Keratinocyte (primary cell): ENCODE measurements around the gene CCSER1. TPM values are rescaled to one million over a fixed set of nuclear protein-coding genes. Genes with fewer than 3 reads are reported as not detected.
"Not testable (repeated sequence)": the region's sequence is repeated elsewhere in the genome, so short reads cannot be mapped to it uniquely, and the experiment has no call there.

Source experiments
- DNase-seq: peaks from one replicate; pipeline ENCODE4 v3.0.0-alpha.2; 2011; ENCODE audit warnings: low read depth, missing footprints, low spot score
- FAIRE-seq: peaks from 2 replicates; lab custom pipeline; 2011; peaks lifted over from hg19 to GRCh38; lab: Jason Lieb, UNC
- H2AFZ ChIP-seq: 2 replicates; pipeline ENCODE4 v1.6.0; 2012; ENCODE audit warnings: low read length, control low read depth, inconsistent platforms; ENCODE audit not compliant: control insufficient read depth
- H3K27ac ChIP-seq: 2 replicates; pipeline ENCODE4 v1.5.1; 2011; ENCODE audit warnings: low read length; ENCODE audit not compliant: control insufficient read depth, insufficient read depth
- H3K27me3 ChIP-seq: 3 replicates; pipeline ENCODE4 v1.6.0; 2011; ENCODE audit warnings: low read length; ENCODE audit not compliant: control insufficient read depth, insufficient read depth; ENCODE audit errors: extremely low read depth
- H3K36me3 ChIP-seq, 2 experiments: 2 replicates in 1 of 2; 3 replicates in 1 of 2; pipeline ENCODE4 v1.5.1; 2011; ENCODE audit warnings: low read length in 2 of 2, mild to moderate bottlenecking in 1 of 2; ENCODE audit not compliant: control insufficient read depth in 2 of 2, insufficient read depth in 2 of 2; ENCODE audit errors: extremely low read depth in 1 of 2
- H3K4me1 ChIP-seq: 3 replicates; pipeline ENCODE4 v1.5.1; 2011; ENCODE audit warnings: low read length; ENCODE audit not compliant: control insufficient read depth, insufficient read depth; ENCODE audit errors: extremely low read depth
- H3K4me2 ChIP-seq: 3 replicates; pipeline ENCODE4 v1.6.0; 2011; ENCODE audit warnings: low read depth, low read length; ENCODE audit not compliant: control insufficient read depth, insufficient read depth; ENCODE audit errors: extremely low read depth
- H3K4me3 ChIP-seq, 3 experiments: fragments of 200-600 bp in 1 of 3; sonication (generic) in 1 of 3; 2 replicates in 2 of 3; 3 replicates in 1 of 3; pipeline ENCODE4 v1.5.1; 2011 to 2016; ENCODE audit warnings: low read length in 3 of 3, mild to moderate bottlenecking in 3 of 3, control low read depth in 2 of 3, inconsistent platforms in 1 of 3, low read depth in 1 of 3, mixed read lengths in 1 of 3, mixed run types in 1 of 3, moderate library complexity in 1 of 3; ENCODE audit not compliant: control insufficient read depth in 2 of 3, insufficient read depth in 2 of 3; ENCODE audit errors: extremely low read depth in 1 of 3
- H3K79me2 ChIP-seq: 2 replicates; pipeline ENCODE4 v1.6.0; 2012; ENCODE audit warnings: low read length; ENCODE audit not compliant: control insufficient read depth, insufficient read depth
- H3K9ac ChIP-seq: 3 replicates; pipeline ENCODE4 v1.6.0; 2011; ENCODE audit warnings: low read length; ENCODE audit not compliant: control insufficient read depth, insufficient read depth; ENCODE audit errors: extremely low read depth
- H3K9me1 ChIP-seq: 3 replicates; pipeline ENCODE4 v1.6.0; 2011; ENCODE audit warnings: low read length; ENCODE audit not compliant: control insufficient read depth, insufficient read depth; ENCODE audit errors: extremely low read depth
- H3K9me3 ChIP-seq: 2 replicates; pipeline ENCODE4 v1.5.1; 2012; ENCODE audit warnings: low read depth, low read length; ENCODE audit not compliant: control insufficient read depth
- H4K20me1 ChIP-seq: 3 replicates; pipeline ENCODE4 v1.6.0; 2011; ENCODE audit warnings: low read length; ENCODE audit not compliant: control insufficient read depth, insufficient read depth; ENCODE audit errors: extremely low read depth
- CTCF ChIP-seq, 3 experiments: IDR thresholded peaks in 1 of 3; conservative IDR thresholded peaks in 1 of 3; optimal IDR thresholded peaks in 1 of 3; 2 replicates in 2 of 3; 3 replicates in 1 of 3; pipeline versions ENCODE3 to v1.5.1; 2011; ENCODE audit warnings: low read length in 3 of 3, mild to moderate bottlenecking in 3 of 3, moderate library complexity in 2 of 3, control low read depth in 1 of 3, inconsistent platforms in 1 of 3; ENCODE audit not compliant: insufficient read depth in 2 of 3; ENCODE audit errors: extremely low read depth in 1 of 3
- EZH2 ChIP-seq: IDR thresholded peaks from one replicate; pipeline ENCODE4 v1.6.1; 2012; ENCODE audit warnings: inconsistent platforms, mild to moderate bottlenecking, low read length, moderate library complexity
- dilution Hi-C: fragments of 300-500 bp; cut with MboI; formaldehyde crosslinking; loops from one replicate; pipeline ENCODE4 v1.7.0; 2020; ENCODE audit warnings: low sequenced_read_pairs; ENCODE audit not compliant: extremely low pct_ligation_motif_present
- polyA plus RNA-seq, 5 experiments: library from polyadenylated mRNA; depleted of rRNA in 3 of 5; stranded (reverse) in 3 of 5; stranded (forward) in 1 of 5; unstranded in 1 of 5; fragments of >200 nt; gene quantifications; 1 replicate in 1 of 5; 2 replicates in 3 of 5; 3 replicates in 1 of 5; pipeline versions ENCODE4 v1.2.1 to v1.2.3, GENCODE V29; 2011 to 2012; ENCODE audit warnings: missing spikeins in 2 of 5, low read depth in 1 of 5, low replicate concordance in 1 of 5

The CCSER1 gene
- polyA plus RNA-seq, 1 donor (not counting 4 experiments of a cell fraction or from before 2014, with no cell fraction given), result 1.2 TPM

GRCh38 chr4:90833706-90834105 lies 706.5 kb downstream of the CCSER1 start:
- Histone ChIP-seq H2AFZ (no peak overlapping the region), H3K27ac (no peak overlapping the region), H3K4me2 (no peak overlapping the region), H3K9ac (no peak overlapping the region), H3K4me3 (no peak overlapping the region), H3K9me1 (no peaks in the 10 kb centered on the region), H3K79me2 (no peaks in the 10 kb centered on the region), H4K20me1 (no peaks in the 10 kb centered on the region), H3K27me3 (no peaks in the 10 kb centered on the region), H3K36me3 (no peaks in the 10 kb centered on the region), H3K9me3 (no peaks in the 10 kb centered on the region), H3K4me1 (no peaks in the 10 kb centered on the region)
- no peak for DNase-seq
- FAIRE-seq, result no peak
- TF ChIP-seq EZH2 (no peak), CTCF (optimal IDR thresholded peaks at IDR 0.05 in 1 of 3, IDR thresholded peaks at IDR 0.05 in 1 of 3, conservative IDR thresholded peaks at IDR 0.05 in 1 of 3; ENCODE audit: extremely low read depth in 1 of 3, insufficient read depth in 2 of 3, low read length in 3 of 3) (no peak)
- dilution Hi-C loops, result no loop called here

- Histone ChIP-seq H3K27me3 (no peaks in the 10 kb centered on the region), H2AFZ (no peak overlapping the region), H4K20me1 (no peaks in the 10 kb centered on the region), H3K9me1 (no peaks in the 10 kb centered on the region), H3K79me2 (no peaks in the 10 kb centered on the region), H3K36me3 (no peaks in the 10 kb centered on the region), H3K4me2 (no peak overlapping the region), H3K9ac (no peak overlapping the region), H3K9me3 (no peaks in the 10 kb centered on the region), H3K27ac (no peak overlapping the region), H3K4me3 (no peak overlapping the region), H3K4me1 (peaks cover 10% of the 10 kb centered on the region)
- DNase-seq (no peak), FAIRE-seq (no peak)
- TF ChIP-seq EZH2 (no peak), CTCF (optimal IDR thresholded peaks at IDR 0.05 in 1 of 3, IDR thresholded peaks at IDR 0.05 in 1 of 3, conservative IDR thresholded peaks at IDR 0.05 in 1 of 3; ENCODE audit: extremely low read depth in 1 of 3, insufficient read depth in 2 of 3, low read length in 3 of 3) (no peak)
- dilution Hi-C loops, result no loop called here
Measured at GRCh38 chr4:90837241-90837640, 710.0 kb downstream of the CCSER1 start.

- H3K4me2 ChIP-seq, H3K9me3 ChIP-seq, H3K9ac ChIP-seq, H3K9me1 ChIP-seq, FAIRE-seq, H4K20me1 ChIP-seq, H3K4me1 ChIP-seq, DNase-seq, H3K27ac ChIP-seq, H3K79me2 ChIP-seq, H2AFZ ChIP-seq, H3K4me3 ChIP-seq, dilution Hi-C loops, H3K36me3 ChIP-seq, H3K27me3 ChIP-seq: not testable (repeated sequence)
Measured at GRCh38 chr4:90838859-90839258, 711.7 kb downstream of the CCSER1 start.
